Cardiac fibroblast (primary cell): ENCODE measurements around the gene RNF10.
"Not testable (repeated sequence)": the region's sequence is repeated elsewhere in the genome, so short reads cannot be mapped to it uniquely, and the experiment has no call there.

Experiments used
- DNase-seq, 2 donors: peaks; one replicate each; pipeline versions ENCODE4 v3.0.0 to v3.0.0-alpha.2; 2010; ENCODE audit warnings: low read depth in 2 of 2
- H3K4me3 ChIP-seq, 2 donors: replicated peaks in 1 of 2; 1 replicate in 1 of 2; 2 replicates in 1 of 2; pipeline ENCODE4 v1.5.1; 2011; ENCODE audit warnings: low read depth in 2 of 2, low read length in 2 of 2, mild to moderate bottlenecking in 2 of 2, moderate library complexity in 1 of 2
- CTCF ChIP-seq: IDR thresholded peaks from one replicate; pipeline ENCODE4 v1.5.1; 2011; ENCODE audit warnings: low read depth, mild to moderate bottlenecking, low read length, inconsistent platforms

The RNF10 gene

DNA sequence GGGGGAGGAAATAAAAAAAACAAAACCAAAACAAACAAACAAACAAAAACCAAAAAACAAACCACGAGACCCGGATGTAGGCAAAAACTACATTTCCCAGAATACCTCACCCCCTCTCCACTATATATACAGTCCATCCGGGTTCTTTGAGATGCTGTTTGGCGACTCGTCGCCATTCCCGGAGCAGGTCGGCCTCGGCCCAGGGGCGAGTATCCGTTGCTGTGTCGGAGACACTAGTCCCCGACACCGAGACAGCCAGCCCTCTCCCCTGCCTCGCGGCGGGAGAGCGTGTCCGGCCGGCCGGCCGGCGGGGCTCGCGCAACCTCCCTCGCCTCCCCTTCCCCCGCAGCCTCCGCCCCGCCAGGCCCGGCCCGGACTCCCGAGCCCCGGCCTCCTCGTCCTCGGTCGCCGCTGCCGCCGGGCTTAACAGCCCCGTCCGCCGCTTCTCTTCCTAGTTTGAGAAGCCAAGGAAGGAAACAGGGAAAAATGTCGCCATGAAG, at the start of gene RNF10:
Gene RNF10, plus strand, starts transcription at position 154 of the 500 bp plus-strand sequence. CDS start 456 bp downstream, outside the sequence.
- H3K4me3 ChIP-seq, result peak within 1 kb of the TSS; percentile 97
- no peak for TF ChIP-seq CTCF

GRCh38 chr12:120485961-120486881, 47.9 kb upstream of the RNF10 start:
- DNase-seq, result no peak
- no peak for TF ChIP-seq CTCF
- no peak overlapping the region for H3K4me3 ChIP-seq

More for the DNA sequence above, at the start of gene RNF10:
- DNase-seq, result peak; percentile 93 to 95

- not testable (repeated sequence) for DNase-seq
Observed at GRCh38 chr12:120487552-120487951, 46.6 kb upstream of the RNF10 start.

DNA sequence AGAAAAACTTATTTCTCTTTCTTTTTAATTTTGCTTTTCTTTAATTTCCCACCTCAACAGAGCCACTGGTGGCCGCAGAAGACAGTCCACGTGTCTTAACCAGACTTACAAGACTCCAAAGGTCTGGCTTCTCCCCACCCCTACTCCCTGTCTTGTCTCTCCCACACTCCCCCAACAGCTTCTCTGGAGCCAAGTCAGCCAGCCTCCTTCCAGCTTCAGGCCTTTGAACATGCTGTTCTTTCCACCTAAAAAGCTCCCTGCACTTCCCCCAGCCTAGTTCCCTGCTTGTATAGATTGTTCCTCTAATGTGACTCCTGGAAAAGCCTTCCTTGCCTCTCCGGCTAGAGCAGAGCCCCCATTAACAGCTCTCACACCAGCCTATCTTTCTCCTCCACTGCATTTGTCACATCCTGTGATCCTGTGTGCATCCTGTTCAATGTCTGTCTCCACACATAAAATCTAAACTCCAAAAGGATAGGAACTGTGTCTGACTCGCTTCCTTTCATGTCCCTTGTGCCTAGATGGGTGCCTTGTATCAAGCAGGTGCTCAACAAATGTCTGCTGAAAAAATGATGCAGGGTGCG, 46.0 kb upstream of the RNF10 start:
- H3K4me3 ChIP-seq, result no peak overlapping the region
- TF ChIP-seq CTCF, result no peak
- no peak for DNase-seq

More at GRCh38 chr12:120487552-120487951, 46.6 kb upstream of the RNF10 start:
- not testable (repeated sequence) for H3K4me3 ChIP-seq

- no peak overlapping the region for H3K4me3 ChIP-seq
- no peak for TF ChIP-seq CTCF
- no peak for DNase-seq
Observed at GRCh38 chr12:120489018-120489417, 45.1 kb upstream of the RNF10 start.

DNA sequence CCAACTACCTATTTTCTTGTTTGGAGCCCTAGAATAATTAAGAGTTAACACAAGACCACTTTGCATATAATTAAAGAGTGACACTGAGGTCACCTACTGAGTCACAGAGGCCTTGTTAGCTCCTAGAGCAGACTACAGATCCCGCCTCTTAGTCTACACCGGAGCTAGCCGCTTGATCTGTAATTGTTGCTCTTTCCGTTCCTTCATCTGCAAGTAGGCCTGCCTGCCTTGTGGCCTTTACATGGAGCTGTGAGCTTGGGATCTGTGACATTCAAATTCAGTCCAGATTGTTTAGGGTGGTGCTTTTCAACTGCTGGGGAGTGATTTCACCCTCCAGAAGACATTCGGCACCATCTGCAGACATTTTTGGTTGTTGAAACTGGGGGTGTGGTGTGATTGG, 43.8 kb upstream of the RNF10 start:
- DNase-seq, result no peak
- H3K4me3 ChIP-seq, result no peak overlapping the region
- TF ChIP-seq CTCF, result no peak
